Stimulated activated CD8-positive, alpha-beta memory T cell treated with anti-CD3 and anti-CD28 coated beads, Interleukin-15, amount 100 ng/mL, for 24 hours (primary cell): ENCODE results near the gene AIRE.
"Not testable (repeated sequence)": the region's sequence is repeated elsewhere in the genome, so short reads cannot be mapped to it uniquely, and the experiment has no call there.

Source experiments
- DNase-seq: peaks from one replicate; pipeline ENCODE4 v3.0.0-alpha.2; 2020; ENCODE audit warnings: low read depth

The AIRE gene

GRCh38 chr21:44267655-44268142 lies 18.0 kb upstream of the AIRE start:
- no peak for DNase-seq

- no peak for DNase-seq
These were observed 16.6 kb upstream of the AIRE start for GRCh38 chr21:44269090-44269489.

- no peak for DNase-seq
These were observed 14.0 kb upstream of the AIRE start for GRCh38 chr21:44271558-44272283.

GRCh38 chr21:44272284-44272858 lies 13.3 kb upstream of the AIRE start:
- no peak for DNase-seq

- no peak for DNase-seq
These were observed 12.6 kb upstream of the AIRE start for GRCh38 chr21:44273046-44273445.

GRCh38 chr21:44275041-44275440 lies 10.6 kb upstream of the AIRE start:
- no peak for DNase-seq

GRCh38 chr21:44279354-44280260 lies 6.1 kb upstream of the AIRE start:
- DNase-seq: no peak

- no peak for DNase-seq
These were observed 3.9 kb upstream of the AIRE start for GRCh38 chr21:44281801-44282200.

GRCh38 chr21:44282370-44282769 lies 3.3 kb upstream of the AIRE start:
- no peak for DNase-seq

GRCh38 chr21:44283211-44283785 lies 2.4 kb upstream of the AIRE start:
- not testable (repeated sequence) for DNase-seq

- no peak for DNase-seq
These were observed 1.7 kb upstream of the AIRE start for GRCh38 chr21:44283948-44284347.

GRCh38 chr21:44286086-44286715 lies 525 bp downstream of the AIRE start:
- DNase-seq: no peak

- DNase-seq: no peak
These were observed 1.3 kb downstream of the AIRE start for GRCh38 chr21:44286716-44287632.

GRCh38 chr21:44288251-44289110 lies 2.8 kb downstream of the AIRE start:
- no peak for DNase-seq

- DNase-seq: no peak
These were observed 3.8 kb downstream of the AIRE start for GRCh38 chr21:44289381-44290010.

- no peak for DNase-seq
These were observed 4.8 kb downstream of the AIRE start for GRCh38 chr21:44290327-44291077.

GRCh38 chr21:44291078-44291935 lies 5.6 kb downstream of the AIRE start:
- DNase-seq: no peak
